ENCODE data around the gene POLR2J.
"Not testable (repeated sequence)": the region's sequence is repeated elsewhere in the genome, so short reads cannot be mapped to it uniquely, and the experiment has no call there.

POLR2J gene

DNA sequence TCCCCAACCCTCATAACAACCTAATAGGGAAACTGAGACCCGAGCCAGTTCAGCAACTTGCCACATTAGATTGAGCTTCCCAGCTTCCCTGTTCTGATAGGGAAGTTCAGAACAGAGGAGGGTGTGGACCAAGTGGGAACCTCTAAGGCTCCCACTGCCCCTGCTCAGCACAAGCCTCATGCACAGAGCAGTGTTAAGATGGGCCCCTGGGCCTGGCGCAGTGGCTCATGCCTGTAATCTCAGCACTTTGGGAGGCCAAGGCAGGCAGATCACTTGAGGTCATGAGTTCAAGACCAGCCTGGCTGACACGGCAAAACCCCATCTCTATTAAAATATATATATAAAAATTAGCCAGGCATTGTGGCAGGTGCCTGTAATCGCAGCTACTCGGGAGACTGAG is 18.6 kb upstream of the POLR2J start:
- not testable (repeated sequence) for FAIRE-seq; DNase-seq (ENCODE audit: insufficient read length)

GRCh38 chr7:102496861-102497260 is 18.1 kb upstream of the POLR2J start:
- not testable (repeated sequence) for DNase-seq (ENCODE audit: insufficient read length); FAIRE-seq

GRCh38 chr7:102494473-102495149 is 15.9 kb upstream of the POLR2J start:
- not testable (repeated sequence) for FAIRE-seq; DNase-seq (ENCODE audit: insufficient read length)

DNA sequence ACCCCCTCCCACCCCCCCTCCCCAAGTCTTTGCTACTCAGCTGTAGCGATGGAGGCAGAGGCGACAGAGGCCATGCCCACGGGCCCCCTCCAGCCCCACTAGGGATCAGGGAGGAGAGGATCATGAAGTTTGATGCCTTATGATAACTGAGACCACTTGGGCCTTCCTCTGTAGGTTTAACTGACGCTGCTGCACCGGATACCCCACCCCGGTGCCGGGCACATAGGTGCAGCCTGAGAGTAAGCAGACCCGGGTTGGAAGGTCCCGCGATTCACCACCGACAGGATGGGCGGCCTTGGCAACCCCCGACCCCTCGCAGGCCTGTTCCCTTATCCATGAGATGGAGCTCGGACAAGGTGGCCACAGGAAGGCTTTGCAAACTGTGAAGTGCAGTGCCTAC is 15.3 kb upstream of the POLR2J start:
- not testable (repeated sequence) for FAIRE-seq

GRCh38 chr7:102493220-102493935 is 14.7 kb upstream of the POLR2J start:
- FAIRE-seq; DNase-seq (ENCODE audit: insufficient read length): not testable (repeated sequence)

More for the DNA sequence above, 15.3 kb upstream of the POLR2J start:
- not testable (repeated sequence) for DNase-seq (ENCODE audit: insufficient read length)

DNA sequence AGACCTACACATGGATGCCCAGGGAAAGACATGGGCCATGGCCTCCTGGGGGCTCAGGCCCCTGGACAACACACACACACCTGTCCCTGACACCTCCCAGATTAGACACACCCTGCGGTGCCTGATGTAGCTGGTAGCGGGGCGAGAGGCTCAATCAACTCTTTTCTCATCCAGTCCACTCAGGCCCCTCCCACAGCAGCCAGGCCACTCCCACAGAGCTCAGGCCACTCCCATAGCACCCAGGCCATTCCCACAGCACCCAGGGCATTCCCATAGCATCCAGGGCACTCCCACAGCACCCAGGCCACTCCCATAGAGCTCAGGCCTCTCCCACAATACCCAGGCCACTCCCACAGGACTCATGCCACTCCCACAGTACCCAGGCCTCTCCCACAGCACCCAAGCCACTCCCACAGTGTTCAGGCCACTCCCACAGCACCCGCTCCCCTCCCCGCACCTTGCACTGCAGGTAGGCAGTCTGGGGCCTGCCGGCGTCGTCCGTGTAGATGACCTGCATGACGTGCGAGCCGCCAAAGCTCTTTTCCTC is 11.9 kb upstream of the POLR2J start:
- not testable (repeated sequence) for DNase-seq (ENCODE audit: insufficient read length)

GRCh38 chr7:102484317-102484716 is 5.6 kb upstream of the POLR2J start:
- not testable (repeated sequence) for DNase-seq (ENCODE audit: insufficient read length)

More for the DNA sequence above, 11.9 kb upstream of the POLR2J start:
- not testable (repeated sequence) for FAIRE-seq

DNA sequence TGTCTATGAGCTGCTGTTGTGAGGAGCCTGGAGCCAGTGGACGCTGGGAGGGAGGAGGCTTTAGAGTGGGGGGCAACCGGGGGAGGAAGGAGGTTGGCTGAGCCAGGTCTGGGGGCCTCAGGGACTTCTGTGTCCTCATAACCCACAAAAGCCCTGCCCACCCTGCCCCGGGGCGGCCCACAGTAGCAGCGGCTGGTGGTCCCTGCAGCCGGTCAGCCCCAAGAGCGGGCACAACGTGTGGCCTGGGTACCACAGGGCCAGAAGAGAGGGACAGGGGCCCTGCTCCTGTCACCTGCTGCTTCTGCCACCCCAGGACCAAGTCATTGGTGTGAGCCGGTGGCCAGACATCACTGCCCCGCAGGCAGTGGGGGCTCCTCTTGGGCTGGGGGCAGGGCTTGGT is 3.2 kb upstream of the POLR2J start:
- DNase-seq (ENCODE audit: insufficient read length): not testable (repeated sequence)

More at GRCh38 chr7:102484317-102484716, 5.6 kb upstream of the POLR2J start:
- FAIRE-seq: not testable (repeated sequence)

GRCh38 chr7:102479982-102480637 is 1.4 kb upstream of the POLR2J start:
- DNase-seq (ENCODE audit: insufficient read length); FAIRE-seq: not testable (repeated sequence)

More for the DNA sequence above, 3.2 kb upstream of the POLR2J start:
- not testable (repeated sequence) for FAIRE-seq

GRCh38 chr7:102479209-102479584 is 475 bp upstream of the POLR2J start:
- DNase-seq (ENCODE audit: insufficient read length); FAIRE-seq: not testable (repeated sequence)

DNA sequence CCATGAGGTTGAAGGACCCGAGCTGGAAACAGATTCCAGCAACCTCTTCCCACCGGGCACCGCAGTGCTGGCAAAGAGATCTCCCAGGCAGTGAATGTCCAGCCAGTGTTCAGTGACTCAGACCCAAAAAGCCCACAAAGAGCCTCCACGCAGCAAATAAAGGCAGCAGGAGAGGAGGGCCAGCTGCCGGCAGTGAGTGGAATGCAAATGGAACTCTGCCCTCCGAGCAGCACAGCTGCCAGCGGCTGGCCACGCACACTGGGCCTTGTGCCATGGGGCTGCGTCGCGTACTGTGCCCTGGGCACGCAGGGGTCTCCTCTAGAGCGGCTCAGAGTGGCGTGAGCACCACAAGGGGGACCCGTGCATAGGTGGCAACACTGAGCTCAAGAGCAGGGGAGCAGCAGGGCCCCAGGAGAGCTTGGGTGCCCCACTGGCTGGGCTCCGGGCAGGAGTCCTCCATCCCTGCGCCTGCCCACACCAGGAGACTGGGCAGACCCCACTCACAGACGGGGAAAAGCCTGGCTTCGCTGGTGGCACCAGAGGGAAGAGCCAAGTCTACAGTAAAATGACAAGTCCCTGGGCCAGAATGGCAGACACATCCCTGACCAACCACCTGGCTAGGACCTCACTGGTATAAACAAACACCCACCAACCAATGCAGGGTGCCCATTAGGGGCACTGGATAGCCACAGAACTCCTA is 3.8 kb downstream of the POLR2J start:
- not testable (repeated sequence) for DNase-seq (ENCODE audit: insufficient read length); FAIRE-seq

DNA sequence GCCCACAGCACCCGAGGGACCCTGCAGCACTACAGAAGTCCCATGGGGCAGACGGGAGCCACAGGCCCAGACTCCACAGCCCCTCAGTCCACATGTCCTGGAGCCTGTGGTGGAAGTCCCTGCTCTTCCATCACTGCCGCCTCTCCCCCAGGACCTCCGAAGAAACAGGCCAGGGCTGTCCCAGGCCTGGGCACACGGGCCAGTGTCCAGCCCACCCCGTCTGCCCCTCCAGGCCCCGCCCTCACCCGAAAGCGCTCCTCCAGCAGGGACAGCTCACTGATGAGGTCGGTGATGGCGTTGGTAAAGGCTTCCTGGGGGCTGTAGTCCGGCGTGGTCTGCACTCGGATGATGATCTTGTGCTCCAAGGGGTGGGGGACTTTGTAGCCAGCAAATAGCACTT is 4.6 kb downstream of the POLR2J start:
- FAIRE-seq: not testable (repeated sequence)

DNA sequence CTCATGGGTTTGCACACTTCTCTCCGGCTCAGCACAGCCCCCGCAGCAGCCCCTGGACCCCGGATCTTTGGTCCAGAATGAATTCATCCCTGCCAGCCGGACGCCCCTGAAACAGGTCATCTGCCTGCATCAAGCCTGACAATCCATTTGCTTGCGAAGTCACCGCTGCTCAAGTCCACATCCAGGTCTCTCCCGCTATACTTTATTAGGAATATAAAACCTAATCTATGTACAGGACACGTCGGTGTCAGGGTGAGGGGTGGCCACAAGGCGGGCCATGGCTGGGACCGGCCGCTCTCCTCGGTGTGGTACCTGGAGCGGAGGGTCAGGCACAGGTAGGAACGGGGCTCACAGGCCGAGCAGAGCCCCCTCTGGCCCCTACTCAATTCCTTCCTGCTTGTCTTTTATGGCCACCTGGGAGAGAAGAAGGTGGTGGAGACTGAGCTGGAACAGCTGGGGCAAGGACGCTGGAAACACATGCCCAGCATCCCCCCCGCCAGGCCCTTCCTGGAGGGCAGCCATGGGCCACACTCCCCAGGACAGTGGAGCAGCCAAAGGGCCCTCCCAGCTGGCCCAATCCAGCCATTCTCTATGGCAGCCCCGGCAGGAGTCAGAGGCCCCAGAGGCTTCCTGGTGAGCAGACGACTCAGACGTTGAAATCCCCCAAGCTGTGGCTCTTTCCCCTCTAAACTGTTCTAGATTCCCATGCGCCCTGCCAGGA is 5.3 kb downstream of the POLR2J start:
- FAIRE-seq (no peak), DNase-seq (ENCODE audit: insufficient read length) (no peak)
- TF ChIP-seq POLR2A (IDR thresholded peaks at IDR 0.05; ENCODE audit: low read depth, low read length) (no peak), POLR2AphosphoS5 (IDR thresholded peaks at IDR 0.05; ENCODE audit: low read depth, low read length) (no peak), TAF1 (IDR thresholded peaks at IDR 0.05; ENCODE audit: borderline replicate concordance, low read depth, low read length) (no peak)

More for the DNA sequence above, 4.6 kb downstream of the POLR2J start:
- DNase-seq (ENCODE audit: insufficient read length): not testable (repeated sequence)

All from GM12892 (cell line).